CD4-positive, alpha-beta T cell (primary cell): ENCODE results near the gene TPK1. TPM values are rescaled to one million over a fixed set of nuclear protein-coding genes. Genes with fewer than 3 reads are reported as not detected.

ENCODE experiments used
- ATAC-seq: fragments of 200-7000 bp; cut with Tn5 transposase; one replicate; pipeline ENCODE4 v1.10.0; 2022; ENCODE audit warnings: mild to moderate bottlenecking; ENCODE audit not compliant: poor library complexity
- CTCF ChIA-PET: fragments of 350-600 bp; sonication (Branson Sonifier 250); formaldehyde crosslinking; loops from one replicate; lab custom pipeline; 2021; ENCODE audit warnings: antibody characterized with exemption, inconsistent platforms; lab: Charles Lee
- POLR2A ChIA-PET: fragments of 350-600 bp; sonication (Branson Sonifier 250); formaldehyde crosslinking; loops from one replicate; lab custom pipeline; 2021; ENCODE audit warnings: antibody characterized with exemption, inconsistent platforms; lab: Charles Lee
- DNase-seq, 14 experiments: peaks; one replicate each; pipeline ENCODE4 v3.0.0-alpha.2; 2013 to 2020; ENCODE audit warnings: mixed read lengths in 2 of 14
- H3K27ac ChIP-seq, 2 donors: one replicate each; pipeline versions ENCODE4 v1.5.1 to v1.7.0; 2013; ENCODE audit warnings: low read length in 2 of 2, low read depth in 1 of 2, mild to moderate bottlenecking in 1 of 2
- H3K27me3 ChIP-seq, 2 experiments: 1 replicate in 1 of 2; 2 replicates in 1 of 2; pipeline versions ENCODE4 v1.6.1 to v1.7.0; 2013; ENCODE audit warnings: low read length in 2 of 2, control low read depth in 1 of 2, mild to moderate bottlenecking in 1 of 2, moderate library complexity in 1 of 2; ENCODE audit not compliant: insufficient read depth in 2 of 2, control insufficient read depth in 1 of 2
- H3K36me3 ChIP-seq: one replicate; pipeline ENCODE4 v1.6.1; 2013; ENCODE audit warnings: low read length, control low read depth; ENCODE audit not compliant: insufficient read depth
- H3K4me1 ChIP-seq: one replicate; pipeline ENCODE4 v1.6.1; 2013; ENCODE audit warnings: low read length, control low read depth; ENCODE audit not compliant: insufficient read depth
- H3K4me3 ChIP-seq: one replicate; pipeline ENCODE4 v1.5.1; 2013; ENCODE audit warnings: mild to moderate bottlenecking, low read length, moderate library complexity
- H3K9me3 ChIP-seq, 2 experiments: 1 replicate in 1 of 2; 2 replicates in 1 of 2; pipeline versions ENCODE4 v1.6.1 to v1.7.0; 2013; ENCODE audit warnings: low read length in 2 of 2, mild to moderate bottlenecking in 2 of 2, control low read depth in 1 of 2, moderate library complexity in 1 of 2; ENCODE audit not compliant: control insufficient read depth in 1 of 2, insufficient read depth in 1 of 2
- H3K27ac Mint-ChIP-seq: one replicate; pipeline ENCODE4 v1.8.0; 2020; ENCODE audit warnings: mixed read lengths
- H3K27me3 Mint-ChIP-seq: one replicate; pipeline ENCODE4 v1.8.0; 2021; ENCODE audit warnings: mixed read lengths
- H3K36me3 Mint-ChIP-seq: one replicate; pipeline ENCODE4 v1.8.0; 2021; ENCODE audit warnings: low read depth, mixed read lengths
- H3K4me1 Mint-ChIP-seq: one replicate; pipeline ENCODE4 v1.8.0; 2021; ENCODE audit warnings: low read depth, mixed read lengths
- H3K4me3 Mint-ChIP-seq: one replicate; pipeline ENCODE4 v1.8.0; 2020; ENCODE audit warnings: mild to moderate bottlenecking, mixed read lengths
- H3K9me3 Mint-ChIP-seq: one replicate; pipeline ENCODE4 v1.8.0; 2020; ENCODE audit warnings: mixed read lengths
- intact Hi-C, 2 experiments: fragments of 100-400 bp; cut with DNase I in 1 of 2; cut with micrococcal nuclease in 1 of 2; formaldehyde crosslinking; loops; one replicate each; pipeline versions ENCODE4 v1.15.1 to v1.9.0; 2023 to 2025; cut with DNase I, micrococcal nuclease
- total RNA-seq, 174 experiments: library from RNA in 2 of 174; stranded (reverse) in 2 of 174; gene quantifications; one replicate each; pipeline ENCODE4 v1.2.3 and lab custom pipeline; 2021 to 2026
- TF ChIP-seq, protein P1 (sequence below): fragments of 200-600 bp; IDR thresholded peaks from one replicate; pipeline ENCODE4 v1.8.0; 2022; ENCODE audit warnings: antibody characterized with exemption, mild to moderate bottlenecking

Gene TPK1
- total RNA-seq, 2 experiments from 2014 or later = 17.1 to 17.8 TPM

GRCh38 chr7:144650439-144650838 is 185.4 kb downstream of the TPK1 start:
- ATAC-seq = no peak
- no peaks in the 10 kb centered on the region for H3K9me3 Mint-ChIP-seq

DNA sequence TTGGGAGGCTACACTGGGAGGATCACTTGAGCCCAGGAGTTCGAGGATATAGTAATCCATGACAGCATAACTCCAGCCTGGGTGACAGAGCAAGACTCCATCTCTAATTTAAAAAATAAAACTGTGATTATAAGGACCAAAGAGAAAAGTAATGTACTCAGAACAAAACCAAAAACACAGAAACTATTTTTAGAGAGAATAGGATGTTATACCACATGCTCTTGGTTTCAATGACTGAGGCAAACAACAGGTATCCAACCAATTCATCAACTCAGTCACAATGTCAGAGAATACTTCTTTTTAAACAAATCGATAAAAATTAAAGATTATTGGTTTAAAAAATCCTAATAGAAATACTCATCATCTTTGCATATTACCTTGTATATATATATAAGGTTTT is 186.7 kb downstream of the TPK1 start:
- Mint-ChIP-seq H3K27ac (no peak overlapping the region), H3K4me1 (no peaks in the 10 kb centered on the region), H3K27me3 (no peaks in the 10 kb centered on the region), H3K4me3 (no peak overlapping the region), H3K36me3 (peaks cover 53% of the 10 kb centered on the region), H3K9me3 (no peaks in the 10 kb centered on the region)
- intact Hi-C loops = no loop called here
- no peak overlapping the region for H3K27ac ChIP-seq
- DNase-seq (no peak), ATAC-seq (no peak)
- TF ChIP-seq, protein P1, sequence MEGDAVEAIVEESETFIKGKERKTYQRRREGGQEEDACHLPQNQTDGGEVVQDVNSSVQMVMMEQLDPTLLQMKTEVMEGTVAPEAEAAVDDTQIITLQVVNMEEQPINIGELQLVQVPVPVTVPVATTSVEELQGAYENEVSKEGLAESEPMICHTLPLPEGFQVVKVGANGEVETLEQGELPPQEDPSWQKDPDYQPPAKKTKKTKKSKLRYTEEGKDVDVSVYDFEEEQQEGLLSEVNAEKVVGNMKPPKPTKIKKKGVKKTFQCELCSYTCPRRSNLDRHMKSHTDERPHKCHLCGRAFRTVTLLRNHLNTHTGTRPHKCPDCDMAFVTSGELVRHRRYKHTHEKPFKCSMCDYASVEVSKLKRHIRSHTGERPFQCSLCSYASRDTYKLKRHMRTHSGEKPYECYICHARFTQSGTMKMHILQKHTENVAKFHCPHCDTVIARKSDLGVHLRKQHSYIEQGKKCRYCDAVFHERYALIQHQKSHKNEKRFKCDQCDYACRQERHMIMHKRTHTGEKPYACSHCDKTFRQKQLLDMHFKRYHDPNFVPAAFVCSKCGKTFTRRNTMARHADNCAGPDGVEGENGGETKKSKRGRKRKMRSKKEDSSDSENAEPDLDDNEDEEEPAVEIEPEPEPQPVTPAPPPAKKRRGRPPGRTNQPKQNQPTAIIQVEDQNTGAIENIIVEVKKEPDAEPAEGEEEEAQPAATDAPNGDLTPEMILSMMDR = no peak
- peaks cover 6% of the 10 kb centered on the region for H3K36me3 ChIP-seq
- no peaks in the 10 kb centered on the region for H3K27me3 ChIP-seq
- H3K4me1 ChIP-seq = no peaks in the 10 kb centered on the region
- peaks cover 0 to 7% of the 10 kb centered on the region in 2 experiments for H3K9me3 ChIP-seq
- CTCF ChIA-PET = no interaction called here
- POLR2A ChIA-PET = no interaction called here
- H3K4me3 ChIP-seq = no peak overlapping the region

More at GRCh38 chr7:144650439-144650838, 185.4 kb downstream of the TPK1 start:
- Histone ChIP-seq H3K36me3 (peaks cover 6% of the 10 kb centered on the region), H3K27ac (no peak overlapping the region), H3K4me1 (no peaks in the 10 kb centered on the region), H3K9me3 (peaks cover 0 to 7% of the 10 kb centered on the region in 2 experiments), H3K27me3 (no peaks in the 10 kb centered on the region), H3K4me3 (no peak overlapping the region)
- H3K27me3 Mint-ChIP-seq = no peaks in the 10 kb centered on the region
- H3K4me3 Mint-ChIP-seq = no peak overlapping the region
- H3K4me1 Mint-ChIP-seq = no peaks in the 10 kb centered on the region
- DNase-seq = no peak
- ChIA-PET CTCF (no interaction called here), POLR2A (no interaction called here)
- H3K36me3 Mint-ChIP-seq = peaks cover 47% of the 10 kb centered on the region
- TF ChIP-seq, protein P1 = no peak
- no peak overlapping the region for H3K27ac Mint-ChIP-seq
- intact Hi-C loops = no loop called here

GRCh38 chr7:144641389-144642044 is 194.3 kb downstream of the TPK1 start:
- CTCF ChIA-PET = no interaction called here
- H3K4me3 Mint-ChIP-seq = no peak overlapping the region

More at GRCh38 chr7:144641389-144642044, 194.3 kb downstream of the TPK1 start:
- Mint-ChIP-seq H3K9me3 (no peaks in the 10 kb centered on the region), H3K36me3 (peaks cover 11% of the 10 kb centered on the region), H3K27ac (no peak overlapping the region), H3K4me1 (no peaks in the 10 kb centered on the region), H3K27me3 (no peaks in the 10 kb centered on the region)
- TF ChIP-seq, protein P1 = no peak
- no peak for ATAC-seq
- H3K27me3 ChIP-seq = no peaks in the 10 kb centered on the region
- POLR2A ChIA-PET = no interaction called here
- intact Hi-C loops = no loop called here
- no peaks in the 10 kb centered on the region for H3K9me3 ChIP-seq
- H3K27ac ChIP-seq = no peak overlapping the region
- no peak overlapping the region for H3K4me3 ChIP-seq
- DNase-seq = no peak
- no peaks in the 10 kb centered on the region for H3K4me1 ChIP-seq
- no peaks in the 10 kb centered on the region for H3K36me3 ChIP-seq
